ENCODE results near the gene OR2AP1. TPM values are rescaled to one million over a fixed set of nuclear protein-coding genes. Genes with fewer than 3 reads are reported as not detected.
"Not testable (repeated sequence)": the region's sequence is repeated elsewhere in the genome, so short reads cannot be mapped to it uniquely, and the experiment has no call there.

Gene OR2AP1
- not detected for total RNA-seq (2013)
- polyA plus RNA-seq, result not detected
- polyA minus RNA-seq, result not detected in 2 replicates
- 0 to 0.35 (median 0) reads per million in 11 experiments for total RNA-seq

- H3K4me3 Mint-ChIP-seq, result no peak within 1 kb of the TSS
- Histone ChIP-seq H3K79me2 (ENCODE audit: insufficient read depth, low read length) (no peaks in the 10 kb centered on the region), H3K27me3 (ENCODE audit: control insufficient read depth in 2 of 2, insufficient read depth in 2 of 2, low read length in 2 of 2) (no peaks in the 10 kb centered on the region), H2AFZ (ENCODE audit: insufficient read depth, low read depth, low read length, poor library complexity, severe bottlenecking) (no peak within 1 kb of the TSS), H3K4me1 (ENCODE audit: control insufficient read depth in 1 of 2, insufficient read depth in 2 of 2, low read length in 2 of 2) (no peaks in the 10 kb centered on the region), H3K9me3 (replicated peaks in 1 of 2; ENCODE audit: control insufficient read depth in 1 of 2, insufficient read depth in 1 of 2, low read length in 2 of 2) (peaks cover 24 to 26% of the 10 kb centered on the region in 2 donors), H3K9ac (ENCODE audit: insufficient read depth, low read length, poor library complexity, severe bottlenecking) (no peak within 1 kb of the TSS), H3K4me2 (replicated peaks; ENCODE audit: extremely low read depth, low read length, poor library complexity, severe bottlenecking) (no peak within 1 kb of the TSS), H4K20me1 (ENCODE audit: insufficient read depth, low read length) (no peaks in the 10 kb centered on the region), H3K36me3 (replicated peaks in 1 of 2; ENCODE audit: control insufficient read depth in 1 of 2, insufficient read depth in 2 of 2, low read length in 2 of 2) (no peaks in the 10 kb centered on the region), H3K27ac (ENCODE audit: low read depth in 1 of 2, low read length in 2 of 2) (no peak within 1 kb of the TSS), H3K4me3 (replicated peaks in 1 of 3; ENCODE audit: low read depth in 2 of 3, low read length in 3 of 3) (no peak within 1 kb of the TSS)
- intact Hi-C loops (cut with micrococcal nuclease), result no loop called here
- no peaks in the 10 kb centered on the region for H3K36me3 Mint-ChIP-seq
- WGBS (ENCODE audit: insufficient coverage), result no CpG with 5 or more reads among the region's 1 CpG
- no peak within 1 kb of the TSS for H3K27ac Mint-ChIP-seq
- H3K27me3 Mint-ChIP-seq (ENCODE audit: low read depth in 3 of 3), result peaks cover 0 to 4% (median 2%) of the 10 kb centered on the region in 3 donors
- H3K4me1 Mint-ChIP-seq, result no peaks in the 10 kb centered on the region
- TF ChIP-seq, protein P1, sequence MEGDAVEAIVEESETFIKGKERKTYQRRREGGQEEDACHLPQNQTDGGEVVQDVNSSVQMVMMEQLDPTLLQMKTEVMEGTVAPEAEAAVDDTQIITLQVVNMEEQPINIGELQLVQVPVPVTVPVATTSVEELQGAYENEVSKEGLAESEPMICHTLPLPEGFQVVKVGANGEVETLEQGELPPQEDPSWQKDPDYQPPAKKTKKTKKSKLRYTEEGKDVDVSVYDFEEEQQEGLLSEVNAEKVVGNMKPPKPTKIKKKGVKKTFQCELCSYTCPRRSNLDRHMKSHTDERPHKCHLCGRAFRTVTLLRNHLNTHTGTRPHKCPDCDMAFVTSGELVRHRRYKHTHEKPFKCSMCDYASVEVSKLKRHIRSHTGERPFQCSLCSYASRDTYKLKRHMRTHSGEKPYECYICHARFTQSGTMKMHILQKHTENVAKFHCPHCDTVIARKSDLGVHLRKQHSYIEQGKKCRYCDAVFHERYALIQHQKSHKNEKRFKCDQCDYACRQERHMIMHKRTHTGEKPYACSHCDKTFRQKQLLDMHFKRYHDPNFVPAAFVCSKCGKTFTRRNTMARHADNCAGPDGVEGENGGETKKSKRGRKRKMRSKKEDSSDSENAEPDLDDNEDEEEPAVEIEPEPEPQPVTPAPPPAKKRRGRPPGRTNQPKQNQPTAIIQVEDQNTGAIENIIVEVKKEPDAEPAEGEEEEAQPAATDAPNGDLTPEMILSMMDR (IDR thresholded peaks at IDR 0.05), result no peak
- no peak for DNase-seq
- peaks cover 18 to 29% (median 25%) of the 10 kb centered on the region in 7 donors for H3K9me3 Mint-ChIP-seq
Observed at GRCh38 chr12:55572168-55572567, at the start of gene OR2AP1. Gene OR2AP1 (plus strand): TSS chr12:55572468. CDS start chr12:55574415, 1,947 bp downstream.

- H3K27me3 ChIP-seq (ENCODE audit: control insufficient read depth in 2 of 2, insufficient read depth in 2 of 2, low read length in 2 of 2); H3K9ac ChIP-seq (ENCODE audit: insufficient read depth, low read length, poor library complexity, severe bottlenecking); intact Hi-C loops (cut with micrococcal nuclease); H2AFZ ChIP-seq (ENCODE audit: insufficient read depth, low read depth, low read length, poor library complexity, severe bottlenecking); H3K27ac Mint-ChIP-seq; H3K27ac ChIP-seq (ENCODE audit: low read depth in 1 of 2, low read length in 2 of 2); H3K36me3 Mint-ChIP-seq; H3K27me3 Mint-ChIP-seq (ENCODE audit: low read depth in 3 of 3); H3K9me3 Mint-ChIP-seq; H4K20me1 ChIP-seq (ENCODE audit: insufficient read depth, low read length); H3K9me3 ChIP-seq (replicated peaks in 1 of 2; ENCODE audit: control insufficient read depth in 1 of 2, insufficient read depth in 1 of 2, low read length in 2 of 2); H3K36me3 ChIP-seq (replicated peaks in 1 of 2; ENCODE audit: control insufficient read depth in 1 of 2, insufficient read depth in 2 of 2, low read length in 2 of 2); H3K4me1 ChIP-seq (ENCODE audit: control insufficient read depth in 1 of 2, insufficient read depth in 2 of 2, low read length in 2 of 2); DNase-seq; H3K4me2 ChIP-seq (replicated peaks; ENCODE audit: extremely low read depth, low read length, poor library complexity, severe bottlenecking); H3K4me1 Mint-ChIP-seq; H3K4me3 Mint-ChIP-seq; H3K4me3 ChIP-seq (replicated peaks in 1 of 3; ENCODE audit: low read depth in 2 of 3, low read length in 3 of 3); H3K79me2 ChIP-seq (ENCODE audit: insufficient read depth, low read length): not testable (repeated sequence)
- no CpG with 5 or more reads among the region's 2 CpGs for WGBS (ENCODE audit: insufficient coverage)
Observed at GRCh38 chr12:55548235-55548634, 24.0 kb upstream of the OR2AP1 start.

All from CD14-positive monocyte (primary cell).